CD14-positive monocyte (primary cell): Measurements from ENCODE around the gene USP15. TPM values are rescaled to one million over a fixed set of nuclear protein-coding genes. Genes with fewer than 3 reads are reported as not detected.

Source experiments
- DNase-seq, 3 donors: peaks; one replicate each; pipeline ENCODE4 v3.0.0-alpha.2; 2011 to 2022
- H2AFZ ChIP-seq: 2 replicates; pipeline ENCODE4 v1.6.0; 2012; ENCODE audit warnings: mild to moderate bottlenecking, low read depth, low read length, inconsistent platforms; ENCODE audit not compliant: insufficient read depth, poor library complexity, severe bottlenecking
- H3K27ac ChIP-seq, 2 donors: 1 replicate in 1 of 2; 2 replicates in 1 of 2; pipeline ENCODE4 v1.5.1; 2012 to 2013; ENCODE audit warnings: low read length in 2 of 2, control low read depth in 1 of 2, inconsistent platforms in 1 of 2, low read depth in 1 of 2, mild to moderate bottlenecking in 1 of 2
- H3K27me3 ChIP-seq, 2 donors: one replicate each; pipeline versions ENCODE4 v1.6.0 to v1.6.1; 2011 to 2013; ENCODE audit warnings: low read length in 2 of 2; ENCODE audit not compliant: control insufficient read depth in 2 of 2, insufficient read depth in 2 of 2
- H3K36me3 ChIP-seq, 2 donors: replicated peaks in 1 of 2; 1 replicate in 1 of 2; 2 replicates in 1 of 2; pipeline versions ENCODE4 v1.5.1 to v1.6.1; 2012 to 2013; ENCODE audit warnings: low read length in 2 of 2, control low read depth in 1 of 2, inconsistent platforms in 1 of 2, mild to moderate bottlenecking in 1 of 2; ENCODE audit not compliant: insufficient read depth in 2 of 2, control insufficient read depth in 1 of 2
- H3K4me1 ChIP-seq, 2 donors: 1 replicate in 1 of 2; 2 replicates in 1 of 2; pipeline versions ENCODE4 v1.5.1 to v1.6.1; 2012 to 2013; ENCODE audit warnings: low read length in 2 of 2, control low read depth in 1 of 2, inconsistent platforms in 1 of 2, mild to moderate bottlenecking in 1 of 2, moderate library complexity in 1 of 2; ENCODE audit not compliant: insufficient read depth in 2 of 2, control insufficient read depth in 1 of 2
- H3K4me2 ChIP-seq: replicated peaks from 2 replicates; pipeline ENCODE3; 2012; ENCODE audit warnings: low read length, moderate library complexity, mild to moderate bottlenecking; ENCODE audit not compliant: poor library complexity, severe bottlenecking; ENCODE audit errors: extremely low read depth
- H3K4me3 ChIP-seq, 3 experiments: fragments of 200-600 bp in 1 of 3; sonication (generic) in 1 of 3; replicated peaks in 1 of 3; 1 replicate in 2 of 3; 2 replicates in 1 of 3; pipeline ENCODE4 v1.5.1; 2011 to 2013; ENCODE audit warnings: low read length in 3 of 3, mild to moderate bottlenecking in 3 of 3, control low read depth in 2 of 3, low read depth in 2 of 3, inconsistent platforms in 1 of 3, moderate library complexity in 1 of 3
- H3K79me2 ChIP-seq: 2 replicates; pipeline ENCODE4 v1.6.0; 2012; ENCODE audit warnings: mild to moderate bottlenecking, control low read depth, inconsistent platforms, low read length, moderate library complexity; ENCODE audit not compliant: insufficient read depth
- H3K9ac ChIP-seq: 2 replicates; pipeline ENCODE4 v1.6.0; 2017; ENCODE audit warnings: low read length, mild to moderate bottlenecking; ENCODE audit not compliant: insufficient read depth, poor library complexity, severe bottlenecking
- H3K9me3 ChIP-seq, 2 donors: replicated peaks in 1 of 2; 1 replicate in 1 of 2; 2 replicates in 1 of 2; pipeline versions ENCODE4 v1.5.1 to v1.6.1; 2012 to 2013; ENCODE audit warnings: low read length in 2 of 2, control low read depth in 1 of 2; ENCODE audit not compliant: control insufficient read depth in 1 of 2, insufficient read depth in 1 of 2
- H4K20me1 ChIP-seq: 2 replicates; pipeline ENCODE4 v1.6.0; 2012; ENCODE audit warnings: mild to moderate bottlenecking, low read length, control low read depth, moderate library complexity; ENCODE audit not compliant: insufficient read depth
- H3K27ac Mint-ChIP-seq, 7 donors: one replicate each; pipeline ENCODE4 v1.8.0; 2020; ENCODE audit warnings: mild to moderate bottlenecking in 7 of 7, mixed read lengths in 7 of 7, moderate library complexity in 6 of 7, inconsistent platforms in 2 of 7
- H3K27me3 Mint-ChIP-seq, 3 donors: one replicate each; pipeline ENCODE4 v1.8.0; 2021 to 2022; ENCODE audit warnings: low read depth in 3 of 3, mild to moderate bottlenecking in 3 of 3, mixed read lengths in 3 of 3, moderate library complexity in 3 of 3, inconsistent platforms in 1 of 3
- H3K36me3 Mint-ChIP-seq, 2 donors: one replicate each; pipeline ENCODE4 v1.8.0; 2020; ENCODE audit warnings: mixed read lengths in 2 of 2, inconsistent platforms in 1 of 2, mild to moderate bottlenecking in 1 of 2
- H3K4me1 Mint-ChIP-seq: one replicate; pipeline ENCODE4 v1.8.0; 2020; ENCODE audit warnings: mild to moderate bottlenecking, mixed read lengths
- H3K4me3 Mint-ChIP-seq, 2 donors: one replicate each; pipeline ENCODE4 v1.8.0; 2020; ENCODE audit warnings: mild to moderate bottlenecking in 2 of 2, mixed read lengths in 2 of 2, moderate library complexity in 1 of 2
- H3K9me3 Mint-ChIP-seq, 7 donors: one replicate each; pipeline ENCODE4 v1.8.0; 2020 to 2022; ENCODE audit warnings: mixed read lengths in 7 of 7, mild to moderate bottlenecking in 6 of 7, moderate library complexity in 6 of 7, inconsistent platforms in 2 of 7
- CTCF ChIP-seq: fragments of 200-600 bp; IDR thresholded peaks from one replicate; pipeline ENCODE4 v1.8.0; 2022; ENCODE audit warnings: antibody characterized with exemption, mild to moderate bottlenecking
- WGBS: methylation state at CpG from one replicate; pipeline ENCODE4 v1.1.5; 2013; ENCODE audit warnings: missing lambda C conversion rate; ENCODE audit not compliant: insufficient coverage; 5-methylcytosine and 5-hydroxymethylcytosine counted together
- intact Hi-C, 2 donors: fragments of 100-400 bp; cut with micrococcal nuclease; formaldehyde crosslinking; loops; one replicate each; pipeline versions ENCODE4 v1.15.0 to v1.15.1; 2023
- polyA plus RNA-seq, 3 donors: library from polyadenylated mRNA; depleted of rRNA in 1 of 3; unstranded in 2 of 3; stranded (reverse) in 1 of 3; fragments of 300-500 nt in 2 of 3; fragments of >200 nt in 1 of 3; fragmentation: Illumina TruSeq in 2 of 3; gene quantifications; 1 replicate in 2 of 3; 2 replicates in 1 of 3; pipeline ENCODE4 v1.2.3, GENCODE V29; 2012 to 2021

USP15 gene
- polyA plus RNA-seq, 3 donors = 146 to 449 (median 180) TPM

- no peak overlapping the region for H3K4me3 ChIP-seq
- no peaks in the 10 kb centered on the region for H3K27me3 Mint-ChIP-seq
- peaks cover 30 to 45% of the 10 kb centered on the region in 2 donors for H3K36me3 Mint-ChIP-seq
- no peaks in the 10 kb centered on the region for H3K9me3 ChIP-seq
- peaks cover 38 to 72% of the 10 kb centered on the region in 2 donors for H3K36me3 ChIP-seq
- H4K20me1 ChIP-seq = peaks cover 97% of the 10 kb centered on the region
- no peak overlapping the region for H3K4me3 Mint-ChIP-seq
- H3K9me3 Mint-ChIP-seq = no peaks in the 10 kb centered on the region
- H3K79me2 ChIP-seq = peaks cover 79% of the 10 kb centered on the region
- intact Hi-C loops = no loop called here
- no peaks in the 10 kb centered on the region for H3K4me1 Mint-ChIP-seq
- WGBS = no CpG with 5 or more reads among the region's 1 CpG
- H2AFZ ChIP-seq = no peak overlapping the region
- no peak overlapping the region for H3K27ac Mint-ChIP-seq
- no peaks in the 10 kb centered on the region for H3K4me1 ChIP-seq
- no peak for TF ChIP-seq CTCF
- no peak overlapping the region for H3K9ac ChIP-seq
- H3K27ac ChIP-seq = no peak overlapping the region
- no peaks in the 10 kb centered on the region for H3K27me3 ChIP-seq
- no peak overlapping the region for H3K4me2 ChIP-seq
- DNase-seq = no peak
Measured at GRCh38 chr12:62351326-62351725, 91.1 kb downstream of the USP15 start.

- Histone ChIP-seq H3K36me3 (peaks cover 64 to 89% of the 10 kb centered on the region in 2 donors), H3K27ac (no peak overlapping the region), H2AFZ (no peak overlapping the region), H3K4me3 (no peak overlapping the region), H3K27me3 (no peaks in the 10 kb centered on the region), H3K4me2 (no peak overlapping the region), H4K20me1 (peaks cover 100% of the 10 kb centered on the region), H3K9me3 (no peaks in the 10 kb centered on the region), H3K79me2 (peaks cover 90% of the 10 kb centered on the region), H3K9ac (no peak overlapping the region), H3K4me1 (no peaks in the 10 kb centered on the region)
- intact Hi-C loops = no loop called here
- no peak for TF ChIP-seq CTCF
- Mint-ChIP-seq H3K4me1 (peaks cover 10% of the 10 kb centered on the region), H3K27me3 (no peaks in the 10 kb centered on the region), H3K27ac (peak overlapping the region in 1 of 7 donors; percentile 42), H3K36me3 (peaks cover 55 to 56% of the 10 kb centered on the region in 2 donors), H3K4me3 (no peak overlapping the region), H3K9me3 (peaks cover 0 to 4% (median 0%) of the 10 kb centered on the region in 7 donors)
- no peak for DNase-seq
- WGBS = no CpG with 5 or more reads among the region's 2 CpGs
Measured at GRCh38 chr12:62361048-62361447, 100.8 kb downstream of the USP15 start.
